ENCODE results near the gene HLA-A.

DNA sequence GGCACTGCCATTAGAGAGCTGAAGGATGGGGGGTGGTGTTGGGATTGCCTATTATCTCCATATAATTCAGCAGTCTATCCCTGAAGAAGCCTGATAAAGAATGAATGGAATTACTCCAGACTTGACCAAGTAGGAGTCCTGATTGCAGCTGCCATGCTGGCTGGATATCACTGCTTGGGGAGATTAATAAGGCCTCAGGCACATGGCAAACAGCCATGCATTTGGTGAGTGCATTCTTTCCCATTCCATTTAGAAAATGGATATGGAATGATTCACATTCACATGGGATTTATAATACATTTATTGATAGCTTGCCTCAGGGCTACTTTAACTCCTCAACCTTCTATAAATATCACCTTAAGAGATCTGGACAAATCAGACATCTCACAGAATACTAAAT, 49.6 kb upstream of the HLA-A start:
- TF ChIP-seq, protein P1, sequence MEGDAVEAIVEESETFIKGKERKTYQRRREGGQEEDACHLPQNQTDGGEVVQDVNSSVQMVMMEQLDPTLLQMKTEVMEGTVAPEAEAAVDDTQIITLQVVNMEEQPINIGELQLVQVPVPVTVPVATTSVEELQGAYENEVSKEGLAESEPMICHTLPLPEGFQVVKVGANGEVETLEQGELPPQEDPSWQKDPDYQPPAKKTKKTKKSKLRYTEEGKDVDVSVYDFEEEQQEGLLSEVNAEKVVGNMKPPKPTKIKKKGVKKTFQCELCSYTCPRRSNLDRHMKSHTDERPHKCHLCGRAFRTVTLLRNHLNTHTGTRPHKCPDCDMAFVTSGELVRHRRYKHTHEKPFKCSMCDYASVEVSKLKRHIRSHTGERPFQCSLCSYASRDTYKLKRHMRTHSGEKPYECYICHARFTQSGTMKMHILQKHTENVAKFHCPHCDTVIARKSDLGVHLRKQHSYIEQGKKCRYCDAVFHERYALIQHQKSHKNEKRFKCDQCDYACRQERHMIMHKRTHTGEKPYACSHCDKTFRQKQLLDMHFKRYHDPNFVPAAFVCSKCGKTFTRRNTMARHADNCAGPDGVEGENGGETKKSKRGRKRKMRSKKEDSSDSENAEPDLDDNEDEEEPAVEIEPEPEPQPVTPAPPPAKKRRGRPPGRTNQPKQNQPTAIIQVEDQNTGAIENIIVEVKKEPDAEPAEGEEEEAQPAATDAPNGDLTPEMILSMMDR (IDR thresholded peaks at IDR 0.05): no peak
- TF ChIP-seq POLR2A (IDR thresholded peaks at IDR 0.05): no peak

All from heart left ventricle (tissue), 13 donors.